Measurements from ENCODE around the gene NOTCH4.
A peak's percentile ranks its signal among the peaks of the same experiment; 100 is the strongest.

- TF ChIP-seq CTCF (IDR thresholded peaks at IDR 0.05; ENCODE audit: extremely low read depth in 1 of 2, insufficient read depth in 1 of 2, low read depth in 1 of 2, low read length in 2 of 2) (no peak), POLR2A (IDR thresholded peaks at IDR 0.05; ENCODE audit: low read depth, low read length) (peak; percentile 62), MAX (IDR thresholded peaks at IDR 0.05; ENCODE audit: insufficient read depth, insufficient read length) (no peak), EZH2 (IDR thresholded peaks at IDR 0.05; ENCODE audit: borderline replicate concordance, low read depth, low read length, severe bottlenecking) (no peak), POLR2AphosphoS5 (IDR thresholded peaks at IDR 0.05; ENCODE audit: insufficient read depth, low read depth, low read length) (peak; percentile 44)
Observed at GRCh38 chr6:32192608-32193039, 31.2 kb downstream of the NOTCH4 start, which contains the start of gene GPSM3.

All from endothelial cell of umbilical vein (primary cell).